Stimulated activated naive CD4-positive, alpha-beta T cell (primary cell): ENCODE data around the gene COMMD9.

Experiments
- DNase-seq, 6 experiments: peaks; one replicate each; lab custom pipeline; 2025; lab: John Stamatoyannopoulos, UW

Gene COMMD9

DNA sequence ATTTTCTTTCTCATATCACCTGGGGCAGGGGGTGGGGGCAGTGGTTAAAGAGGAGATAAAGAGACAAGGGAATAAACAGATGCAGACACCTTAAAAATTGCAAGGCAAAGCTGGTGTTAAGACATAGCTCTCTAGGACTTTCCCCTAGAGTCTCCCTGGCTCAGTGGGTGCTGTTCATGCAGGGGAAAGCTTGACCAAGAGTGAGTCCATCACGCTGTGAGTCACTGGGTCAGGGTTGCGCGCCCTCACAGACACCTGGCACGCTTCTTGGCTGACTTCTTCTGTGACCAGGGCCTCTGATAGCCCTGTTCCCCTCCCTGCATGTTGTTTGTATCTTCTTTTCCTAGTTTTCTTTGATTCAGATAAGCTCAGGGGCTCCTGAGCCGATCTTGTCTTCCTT is 31.9 kb downstream of the COMMD9 start:
- no peak for DNase-seq

DNA sequence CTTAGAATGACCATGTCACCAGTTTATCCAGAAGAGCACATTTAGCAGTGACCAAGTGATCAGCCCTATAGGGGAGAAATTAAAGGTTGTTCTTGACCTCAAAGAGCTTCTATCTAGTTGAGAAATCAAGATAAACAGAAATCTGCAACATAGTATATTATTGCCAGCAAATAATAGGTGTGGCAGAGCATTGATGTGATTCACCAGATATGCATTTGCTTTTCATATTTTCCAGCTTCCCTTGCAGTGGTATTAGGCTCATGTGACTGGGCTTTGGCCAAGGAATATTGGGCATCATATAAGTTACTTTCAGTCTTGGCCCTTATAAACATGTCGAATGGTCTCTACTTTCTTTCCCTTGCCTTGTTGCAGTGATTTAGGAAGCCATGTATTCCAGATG is 34.5 kb downstream of the COMMD9 start:
- no peak for DNase-seq

DNA sequence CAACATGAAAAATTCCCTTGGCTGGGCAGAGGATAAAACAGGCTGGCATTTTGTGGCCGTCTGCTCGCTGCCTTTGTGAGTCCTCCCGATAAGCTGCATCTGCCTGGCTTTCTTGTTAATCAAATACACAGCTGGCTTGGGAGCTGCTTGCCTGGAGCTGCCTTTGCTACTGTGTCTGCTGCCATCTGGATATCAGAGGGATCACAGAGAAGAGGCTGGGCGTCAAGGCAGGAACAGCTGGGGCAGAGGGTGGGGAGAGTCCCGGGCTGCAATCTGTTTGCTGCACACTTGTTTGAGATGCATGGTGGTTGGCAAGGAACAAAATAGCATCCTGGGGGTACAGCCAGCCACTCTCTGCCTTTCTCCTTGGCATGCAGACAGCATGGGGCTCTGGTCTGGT is 36.0 kb downstream of the COMMD9 start:
- DNase-seq = no peak

DNA sequence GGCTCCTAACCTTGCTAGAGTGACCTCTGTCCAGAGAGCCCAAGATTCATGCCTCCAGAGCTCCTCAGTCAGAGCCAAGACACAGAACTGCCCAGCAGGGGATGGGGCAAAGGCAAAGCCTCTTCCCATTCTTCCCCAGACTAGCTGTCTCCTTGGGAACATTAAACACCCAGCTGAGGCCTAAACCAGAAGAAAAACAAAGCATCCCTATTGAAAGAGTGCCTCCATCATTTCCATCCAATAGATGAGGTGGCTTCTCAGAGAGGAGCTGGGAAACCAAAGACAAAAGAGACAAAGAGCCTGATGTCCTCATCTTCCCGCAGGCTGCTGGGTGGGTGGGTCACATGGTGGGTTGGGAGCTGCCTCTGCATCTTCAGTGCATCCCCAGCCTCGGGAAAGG is 37.4 kb downstream of the COMMD9 start:
- no peak for DNase-seq

DNA sequence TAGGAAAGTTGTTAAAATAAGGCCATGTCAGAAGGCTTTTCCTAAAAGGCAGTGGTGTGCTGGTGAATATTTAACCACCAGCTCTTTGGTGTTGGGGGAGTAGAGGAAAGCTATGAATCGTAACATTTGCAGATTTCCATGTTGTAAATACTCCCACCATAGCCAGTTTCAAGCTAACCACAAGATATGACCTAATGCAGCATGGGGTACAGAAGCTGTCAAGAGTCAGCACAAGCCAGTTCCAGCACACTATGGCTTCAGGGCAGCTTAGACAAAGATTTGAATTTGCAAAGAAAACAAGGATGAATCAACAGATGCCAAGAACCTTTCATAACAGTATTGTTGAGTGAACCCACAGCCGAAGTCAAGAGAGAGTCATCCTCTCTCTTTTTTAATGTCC is 40.0 kb downstream of the COMMD9 start:
- DNase-seq = no peak

DNA sequence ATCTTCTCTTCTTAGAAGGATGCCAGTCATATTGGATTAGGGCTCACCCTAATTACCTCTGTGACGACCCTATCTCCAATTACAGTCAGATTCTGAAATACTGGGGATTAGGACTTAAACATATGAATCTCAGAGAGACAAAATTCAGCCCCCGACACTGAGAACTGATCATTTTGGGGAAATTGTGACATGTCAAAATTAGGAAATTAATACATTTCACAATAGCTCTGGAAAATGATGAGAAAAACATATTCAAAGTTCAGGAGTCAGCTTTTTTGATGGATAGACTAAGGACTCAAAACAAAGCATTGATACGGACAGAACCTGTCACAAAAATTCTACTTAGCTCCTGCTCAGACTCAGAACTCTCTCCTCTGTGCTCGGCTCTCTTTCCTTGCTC is 40.8 kb downstream of the COMMD9 start:
- no peak for DNase-seq

DNA sequence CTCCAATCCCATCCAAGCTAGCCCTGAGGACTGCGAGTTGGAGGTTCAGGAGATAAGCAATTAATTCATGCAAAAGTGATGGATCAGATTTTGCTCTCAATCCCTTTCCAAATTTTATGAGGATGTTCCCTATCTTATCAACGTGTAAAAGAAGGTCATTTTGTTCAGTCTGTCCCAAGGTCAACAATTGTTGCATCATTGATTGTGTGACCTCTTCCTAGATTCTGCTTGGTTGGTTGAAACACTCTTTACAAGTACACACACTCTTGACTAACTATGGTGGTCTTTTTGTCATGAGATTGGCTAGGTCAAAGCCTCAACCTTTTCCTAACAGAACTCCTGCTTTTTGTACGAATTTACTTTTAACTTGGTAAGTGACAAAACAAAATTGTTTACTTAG is 41.7 kb downstream of the COMMD9 start:
- no peak for DNase-seq

DNA sequence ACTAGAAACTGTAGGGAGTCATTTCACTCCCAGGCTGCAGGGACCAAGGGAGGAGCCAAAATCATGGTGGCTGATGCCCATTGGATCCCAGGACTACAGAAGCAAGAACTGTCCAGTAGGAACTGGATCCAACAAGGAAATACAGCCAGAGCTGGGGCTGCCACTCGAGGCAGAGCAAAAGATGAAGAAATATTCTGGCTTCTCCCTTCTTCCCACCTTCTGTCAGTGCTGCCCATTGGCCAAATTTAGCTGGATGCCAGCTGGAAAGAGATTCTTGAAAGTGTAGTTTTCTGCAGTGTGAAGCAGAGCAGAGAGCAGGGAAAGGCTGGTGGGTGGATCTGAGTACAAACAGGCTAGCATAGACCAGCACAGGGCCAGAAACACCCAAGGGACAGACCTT is 45.6 kb downstream of the COMMD9 start:
- DNase-seq = no peak

DNA sequence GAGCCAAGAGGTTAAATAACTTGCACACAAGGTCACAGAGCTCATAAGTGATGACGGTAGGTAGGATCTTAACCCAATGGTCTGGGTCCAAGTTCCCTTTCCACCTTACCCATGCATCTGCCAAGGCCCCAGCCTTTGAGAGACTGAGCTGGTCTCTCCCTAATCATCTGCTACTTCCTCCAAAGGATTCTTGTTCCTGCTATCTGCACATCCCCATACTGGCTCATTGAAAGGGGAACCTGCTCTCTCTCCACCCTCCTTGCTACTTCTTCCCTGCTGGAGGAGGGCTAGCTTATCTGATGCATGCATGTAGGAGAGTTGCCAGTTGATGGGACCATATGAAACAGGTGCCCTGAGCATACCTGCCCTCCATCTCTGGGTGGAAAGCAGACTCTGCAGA is 47.7 kb downstream of the COMMD9 start:
- DNase-seq = no peak

DNA sequence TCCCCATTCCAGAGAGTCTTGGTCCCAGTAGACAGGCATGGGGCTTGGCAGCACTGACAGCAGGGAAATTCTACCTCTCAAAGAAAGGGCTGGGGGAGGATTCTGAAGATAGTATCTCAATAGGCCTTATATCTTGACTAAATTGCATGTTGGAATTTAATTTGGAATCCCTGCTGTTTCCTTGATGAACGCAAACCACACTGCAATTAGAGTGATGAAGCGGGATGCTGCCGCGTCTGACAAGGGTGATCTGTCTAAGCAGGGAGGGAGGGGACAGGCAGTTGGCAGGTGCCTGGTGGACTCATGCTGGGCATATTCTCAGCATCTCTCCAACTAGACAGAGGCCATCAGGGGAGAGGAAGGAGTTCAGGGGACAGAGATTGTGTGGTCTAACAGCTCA is 48.4 kb downstream of the COMMD9 start:
- no peak for DNase-seq

DNA sequence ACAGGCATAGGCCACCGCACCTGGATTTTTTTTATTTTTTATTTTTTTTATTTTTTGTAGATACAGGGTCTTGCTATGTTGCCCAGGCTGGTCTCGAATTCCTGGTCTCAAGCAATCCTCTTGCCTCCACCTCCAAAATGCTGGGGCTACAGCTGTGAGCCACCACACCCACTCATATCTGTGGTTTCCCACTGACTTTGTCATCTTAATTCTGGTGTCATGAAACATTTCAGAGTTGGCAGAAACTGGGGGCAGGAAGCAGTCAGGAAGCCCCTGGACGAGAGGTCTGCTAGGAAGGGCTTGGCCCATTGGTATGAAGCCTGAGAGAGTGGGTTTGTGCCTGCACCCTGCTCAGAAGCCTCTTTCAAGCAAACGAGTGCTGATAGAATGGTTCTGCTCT is 49.1 kb downstream of the COMMD9 start:
- no peak for DNase-seq

DNA sequence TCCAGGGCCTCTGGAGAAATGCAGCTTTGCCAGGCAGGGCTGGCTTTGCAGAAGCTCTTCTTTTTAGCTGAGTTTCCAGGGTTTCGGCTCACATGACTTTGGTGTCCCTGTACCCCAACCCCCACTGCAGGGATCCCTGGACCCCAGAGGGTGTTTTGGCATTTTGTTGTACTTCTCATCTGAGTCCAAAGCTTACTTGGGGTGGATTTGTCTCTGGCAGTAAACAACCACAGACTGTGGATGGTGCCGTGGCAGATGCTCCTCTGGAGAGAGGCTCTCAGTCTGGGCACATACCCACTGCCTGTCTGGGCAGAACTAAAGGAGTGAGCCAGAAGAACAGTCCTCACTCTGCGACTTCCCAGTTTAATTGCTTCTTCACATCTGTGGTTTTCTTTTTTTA is 49.6 kb downstream of the COMMD9 start:
- DNase-seq = no peak

DNA sequence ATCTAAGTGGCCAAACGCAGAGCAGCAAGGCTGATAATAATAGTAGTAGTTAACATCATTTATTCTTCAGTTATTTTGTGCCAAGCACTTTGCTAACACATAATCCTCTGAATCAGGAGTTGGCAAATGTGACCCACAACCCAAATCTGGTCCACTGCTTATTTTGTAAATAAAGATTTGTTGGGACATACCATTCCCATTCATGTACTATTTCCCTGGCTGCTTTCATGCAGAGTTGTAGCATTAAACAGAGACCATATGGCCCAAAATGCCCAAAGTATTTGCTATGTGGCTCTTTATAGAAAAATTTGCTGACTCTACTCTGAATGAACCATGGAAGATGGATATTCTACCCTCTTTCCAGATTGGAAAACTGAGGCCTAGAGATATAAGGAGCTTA is 50.3 kb downstream of the COMMD9 start:
- DNase-seq = no peak

DNA sequence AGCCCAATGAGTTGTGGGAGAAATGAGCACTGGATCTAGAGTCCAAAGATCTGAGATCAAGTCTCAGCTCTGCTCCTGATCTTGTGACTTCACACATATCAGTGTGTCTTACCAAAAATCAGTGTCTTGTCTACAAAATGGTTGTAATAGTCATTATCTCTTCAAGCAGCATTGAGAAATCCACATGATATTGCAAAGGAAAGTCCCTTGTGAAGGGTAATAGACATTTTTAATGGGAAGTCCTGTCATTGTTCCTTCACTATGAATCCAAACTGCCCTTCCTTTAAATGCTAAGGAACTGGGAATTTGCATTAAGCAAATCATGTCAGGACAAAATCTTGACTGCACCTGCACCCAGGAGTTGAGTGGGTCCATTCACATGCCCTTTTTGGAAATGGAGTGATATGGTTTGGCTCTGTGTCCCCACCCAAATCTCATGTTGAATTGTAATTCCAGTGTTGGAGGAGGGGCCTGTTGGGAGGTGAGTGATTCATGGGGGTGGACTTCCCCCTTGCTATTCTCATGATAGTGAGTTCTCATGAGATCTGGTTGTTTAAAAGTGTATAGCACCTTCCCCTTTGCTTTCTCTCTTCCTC is 51.1 kb downstream of the COMMD9 start:
- DNase-seq = no peak

DNA sequence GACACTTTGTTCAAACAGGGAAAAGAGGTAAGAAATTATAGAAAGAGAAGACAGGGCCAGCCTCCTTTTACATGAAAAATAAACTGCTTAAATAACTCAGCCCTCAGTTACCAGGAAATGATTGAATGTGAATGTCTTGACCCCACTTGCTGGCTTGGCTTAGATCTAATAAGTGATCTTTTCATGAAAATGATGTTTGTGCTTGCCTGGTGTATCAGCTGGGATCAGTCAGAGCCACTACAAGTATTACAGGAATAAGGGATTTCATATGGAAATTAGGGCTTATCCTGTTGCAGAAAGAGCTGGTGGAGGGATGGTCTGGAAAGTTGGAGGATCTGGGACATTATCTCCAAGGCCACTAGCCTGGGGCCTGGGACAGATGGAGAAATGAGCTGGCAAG is 51.8 kb downstream of the COMMD9 start:
- DNase-seq = no peak

DNA sequence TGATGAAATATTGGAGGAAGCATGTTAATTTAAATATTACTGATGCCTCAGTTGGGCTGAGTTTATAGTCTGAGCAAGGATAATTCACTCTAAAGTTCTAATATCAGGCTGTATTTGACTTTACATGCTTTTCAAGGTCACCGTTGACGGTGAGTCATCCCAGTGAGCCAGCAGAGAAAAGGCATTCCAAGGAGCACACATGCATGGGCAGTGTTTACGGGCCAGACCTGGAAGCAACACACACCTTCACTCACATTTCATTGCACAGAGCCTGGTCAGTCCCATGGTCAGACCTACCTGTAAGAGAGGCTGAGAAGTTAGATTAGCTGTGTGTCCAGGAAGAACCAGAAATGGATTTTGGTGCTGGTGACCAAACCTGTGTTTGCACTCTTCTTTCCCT is 53.5 kb downstream of the COMMD9 start:
- no peak for DNase-seq

DNA sequence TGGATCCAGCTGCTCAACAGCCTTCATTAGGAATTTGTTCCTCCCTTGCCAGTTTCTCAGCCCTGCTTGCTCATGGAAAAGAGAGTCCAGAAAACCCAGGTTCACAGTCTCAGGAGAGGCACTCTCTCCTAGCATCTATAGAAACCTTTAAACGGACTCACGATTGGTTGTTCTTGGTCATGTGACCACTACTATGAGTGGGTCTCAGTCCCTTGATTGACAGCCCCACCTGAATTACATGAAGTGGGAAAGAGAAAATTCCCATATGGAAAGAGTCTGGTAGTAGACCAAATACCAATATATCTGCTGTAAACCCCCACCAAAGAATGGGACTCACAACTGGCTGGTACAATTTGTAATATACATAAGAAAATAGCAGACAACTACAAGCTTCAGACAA is 54.4 kb downstream of the COMMD9 start:
- DNase-seq = no peak

DNA sequence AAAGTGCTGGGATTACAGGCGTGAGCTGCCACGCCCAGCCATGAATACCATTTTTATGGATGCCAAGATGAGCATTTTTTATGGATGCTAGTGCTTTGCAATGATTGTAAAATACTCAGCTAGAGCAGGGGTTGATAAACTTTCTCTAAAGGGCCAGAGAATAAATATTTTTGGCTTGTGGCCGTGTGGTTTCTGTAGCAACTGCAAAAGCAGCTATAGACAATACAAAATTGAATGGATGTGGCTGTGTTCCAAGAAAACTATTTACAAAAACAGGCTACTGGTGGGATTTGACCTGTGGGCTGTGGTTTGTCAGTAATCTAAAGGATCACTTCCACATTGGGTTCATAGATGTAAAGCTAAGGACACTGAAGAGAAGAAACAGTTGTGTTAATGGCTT is 56.0 kb downstream of the COMMD9 start:
- DNase-seq = no peak

DNA sequence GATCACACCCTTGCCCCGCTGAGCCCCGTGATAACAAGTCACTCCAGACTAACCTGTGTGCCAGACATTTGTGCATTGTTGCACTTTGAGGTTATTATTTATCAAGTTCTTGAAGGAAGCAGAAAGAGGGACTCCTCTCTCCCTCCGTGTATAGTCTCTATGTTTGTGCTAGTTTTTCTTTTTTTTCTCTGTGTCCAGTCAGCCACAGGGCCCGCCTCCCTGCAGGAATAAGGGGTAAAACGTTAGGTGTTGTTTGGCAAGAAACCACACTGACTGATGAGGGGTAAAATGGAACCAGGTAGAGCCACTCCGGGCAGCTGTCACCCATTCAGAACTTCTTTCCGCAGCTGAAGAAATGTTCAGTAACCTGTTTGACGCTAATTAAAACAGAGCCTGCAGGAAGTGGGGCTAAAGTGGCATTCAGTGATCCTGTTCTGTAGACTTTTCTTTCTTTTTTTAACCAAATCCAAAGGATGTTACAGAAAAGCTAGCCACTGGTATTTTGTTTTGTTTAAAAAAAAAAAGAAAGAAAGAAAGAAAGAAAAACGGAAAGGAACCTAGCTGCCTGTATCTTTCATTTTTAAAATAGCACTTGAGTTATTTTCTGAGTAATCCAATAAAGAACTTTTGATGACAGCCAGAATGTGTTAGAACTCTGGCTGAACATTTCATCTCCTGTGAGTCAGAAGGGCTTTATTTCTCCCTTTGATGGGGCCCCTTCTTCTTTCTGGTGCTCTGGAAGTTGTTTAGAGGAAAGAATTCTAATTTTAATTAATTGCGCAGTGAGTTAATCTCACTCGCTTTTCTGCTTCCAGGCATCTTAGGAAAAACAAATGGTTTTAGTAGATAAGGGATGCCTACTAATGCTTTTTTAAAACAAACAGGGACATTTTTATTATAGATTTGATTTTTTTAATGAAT is 58.2 kb downstream of the COMMD9 start:
- no peak for DNase-seq

DNA sequence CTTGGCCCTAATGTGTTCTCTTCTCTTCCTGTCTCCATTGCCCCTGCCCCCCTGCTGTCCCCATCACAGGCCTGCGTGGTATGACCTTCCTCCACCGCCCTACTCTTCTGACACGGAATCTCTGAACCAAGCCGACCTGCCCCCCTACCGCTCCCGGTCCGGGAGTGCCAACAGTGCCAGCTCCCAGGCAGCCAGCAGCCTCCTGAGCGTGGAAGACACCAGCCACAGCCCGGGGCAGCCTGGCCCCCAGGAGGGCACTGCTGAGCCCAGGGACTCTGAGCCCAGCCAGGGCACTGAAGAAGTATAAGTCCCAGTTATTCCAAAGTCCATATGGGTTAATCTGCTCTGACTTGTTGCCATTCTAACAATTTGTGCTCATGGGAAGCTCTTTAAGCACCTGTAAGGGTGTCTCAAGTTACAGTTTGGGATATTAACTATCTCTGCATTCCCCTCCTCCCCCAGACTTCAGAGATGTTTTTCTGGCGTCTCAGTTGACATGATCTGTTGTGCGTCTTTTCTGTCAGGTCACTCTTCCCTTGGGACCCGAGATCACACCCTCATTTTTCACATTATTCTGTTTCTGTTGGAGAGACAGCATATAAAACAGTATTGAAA is 60.0 kb downstream of the COMMD9 start:
- no peak for DNase-seq

DNA sequence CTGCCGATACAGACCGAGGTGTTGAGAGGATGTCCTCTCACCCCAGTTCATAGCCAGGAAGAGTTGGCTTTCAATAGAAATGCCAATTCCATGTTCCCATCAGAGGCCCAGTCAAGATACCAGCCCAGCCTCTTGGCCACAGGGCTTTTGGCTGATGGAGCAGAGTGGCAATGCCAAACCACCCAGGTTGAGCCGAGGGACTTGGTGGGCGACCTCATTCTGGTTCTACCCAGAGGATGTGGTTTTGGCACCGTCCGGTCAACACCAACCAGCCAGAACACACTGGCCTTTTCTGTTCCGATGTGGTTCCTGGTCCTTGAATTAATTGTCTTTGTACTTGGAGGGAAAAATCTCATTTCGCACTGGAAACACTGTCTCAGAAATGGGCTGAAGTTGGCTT is 60.5 kb downstream of the COMMD9 start:
- DNase-seq = no peak

DNA sequence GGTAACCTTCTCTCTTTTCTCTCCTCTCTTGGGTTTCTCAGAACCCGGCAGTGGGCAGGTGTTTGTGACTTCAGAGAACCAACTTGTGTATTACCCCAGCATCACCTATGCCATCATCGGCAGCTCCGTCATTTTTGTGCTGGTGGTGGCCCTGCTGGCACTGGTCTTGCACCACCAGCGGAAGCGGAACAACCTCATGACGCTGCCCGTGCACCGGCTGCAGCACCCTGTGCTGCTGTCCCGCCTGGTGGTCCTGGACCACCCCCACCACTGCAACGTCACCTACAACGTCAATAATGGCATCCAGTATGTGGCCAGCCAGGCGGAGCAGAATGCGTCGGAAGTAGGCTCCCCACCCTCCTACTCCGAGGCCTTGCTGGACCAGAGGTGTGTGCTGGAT is 62.2 kb downstream of the COMMD9 start:
- DNase-seq = no peak

DNA sequence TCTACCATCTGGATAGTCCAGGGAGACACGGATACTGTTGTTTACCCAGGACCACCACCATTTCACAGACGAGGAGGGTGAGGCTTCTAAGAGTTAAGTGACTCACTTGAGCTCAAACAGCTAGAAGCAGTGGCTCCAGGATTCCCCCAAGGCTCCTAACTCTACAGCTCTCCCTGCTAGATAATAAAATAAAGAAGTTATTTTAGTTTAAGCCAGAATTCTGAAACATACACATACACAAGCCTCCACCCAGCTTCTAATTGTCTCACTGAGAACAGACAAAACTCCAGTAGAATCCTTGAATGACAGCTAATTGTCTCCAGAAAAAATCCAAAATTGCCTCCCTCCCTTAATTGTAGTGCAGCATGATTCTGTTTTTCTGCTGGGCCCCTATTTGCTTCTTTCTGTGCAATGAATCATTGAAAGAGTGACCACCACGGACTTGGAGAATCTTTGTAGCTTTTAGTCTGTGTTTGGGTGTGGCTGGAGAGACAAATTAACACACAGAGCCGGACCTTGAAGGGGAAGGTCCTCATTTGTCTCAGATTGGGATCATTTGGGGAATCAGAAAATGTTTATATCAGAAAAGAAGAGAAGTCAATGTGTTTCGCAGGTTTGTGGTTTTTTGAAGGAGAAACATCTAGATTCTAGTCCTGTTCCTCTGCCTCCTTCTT is 64.9 kb downstream of the COMMD9 start:
- DNase-seq = no peak
